ENCODE data around the gene SMARCC1. TPM values are rescaled to one million over a fixed set of nuclear protein-coding genes. Genes with fewer than 3 reads are reported as not detected.
A peak's percentile ranks its signal among the peaks of the same experiment; 100 is the strongest.

The SMARCC1 gene
- total RNA-seq, 2 experiments from 2014 or later = 74.2 to 76.2 TPM

- CTCF ChIA-PET = no interaction called here
Measured at GRCh38 chr3:47612879-47613278, 168.8 kb downstream of the SMARCC1 start.

GRCh38 chr3:47612178-47612577, 169.5 kb downstream of the SMARCC1 start:
- ChIA-PET POLR2A (no interaction called here), CTCF (no interaction called here)
- Histone ChIP-seq H3K4me1 (ENCODE audit: insufficient read depth, low read length) (no peaks in the 10 kb centered on the region), H3K4me3 (ENCODE audit: low read length) (no peak overlapping the region), H3K27ac (ENCODE audit: low read depth in 1 of 2, low read length in 2 of 2) (no peak overlapping the region), H3K27me3 (ENCODE audit: control insufficient read depth in 1 of 2, insufficient read depth in 2 of 2, low read length in 2 of 2) (no peaks in the 10 kb centered on the region), H3K36me3 (ENCODE audit: insufficient read depth, low read length) (peaks cover 68% of the 10 kb centered on the region), H3K9me3 (ENCODE audit: control insufficient read depth in 1 of 2, insufficient read depth in 1 of 2, low read length in 2 of 2) (no peaks in the 10 kb centered on the region)
- Mint-ChIP-seq H3K4me1 (ENCODE audit: low read depth) (no peaks in the 10 kb centered on the region), H3K36me3 (ENCODE audit: low read depth) (peaks cover 63% of the 10 kb centered on the region), H3K9me3 (no peaks in the 10 kb centered on the region), H3K27me3 (no peaks in the 10 kb centered on the region), H3K4me3 (no peak overlapping the region), H3K27ac (peak overlapping the region; percentile 50)
- DNase-seq = no peak
- no peak for ATAC-seq (ENCODE audit: poor library complexity)
- no peak for TF ChIP-seq CTCF (IDR thresholded peaks at IDR 0.05)
- intact Hi-C loops (cut with DNase I, micrococcal nuclease) = no loop called here

More at GRCh38 chr3:47612879-47613278, 168.8 kb downstream of the SMARCC1 start:
- H3K4me3 ChIP-seq (ENCODE audit: low read length) = no peak overlapping the region
- no peak overlapping the region for H3K4me3 Mint-ChIP-seq
- intact Hi-C loops (cut with DNase I, micrococcal nuclease) = no loop called here
- no peaks in the 10 kb centered on the region for H3K9me3 Mint-ChIP-seq
- peaks cover 64% of the 10 kb centered on the region for H3K36me3 Mint-ChIP-seq (ENCODE audit: low read depth)
- ATAC-seq (ENCODE audit: poor library complexity) = no peak
- no peaks in the 10 kb centered on the region for H3K27me3 ChIP-seq (ENCODE audit: control insufficient read depth in 1 of 2, insufficient read depth in 2 of 2, low read length in 2 of 2)
- no peaks in the 10 kb centered on the region for H3K4me1 ChIP-seq (ENCODE audit: insufficient read depth, low read length)
- DNase-seq = no peak
- POLR2A ChIA-PET = no interaction called here
- H3K36me3 ChIP-seq (ENCODE audit: insufficient read depth, low read length) = peaks cover 68% of the 10 kb centered on the region
- H3K27ac ChIP-seq (ENCODE audit: low read depth in 1 of 2, low read length in 2 of 2) = no peak overlapping the region
- TF ChIP-seq CTCF (IDR thresholded peaks at IDR 0.05) = no peak
- H3K9me3 ChIP-seq (ENCODE audit: control insufficient read depth in 1 of 2, insufficient read depth in 1 of 2, low read length in 2 of 2) = no peaks in the 10 kb centered on the region
- H3K27ac Mint-ChIP-seq = peak overlapping the region; percentile 49
- no peaks in the 10 kb centered on the region for H3K4me1 Mint-ChIP-seq (ENCODE audit: low read depth)
- H3K27me3 Mint-ChIP-seq = no peaks in the 10 kb centered on the region

GRCh38 chr3:47611576-47611975, 170.1 kb downstream of the SMARCC1 start:
- Histone ChIP-seq H3K27me3 (ENCODE audit: control insufficient read depth in 1 of 2, insufficient read depth in 2 of 2, low read length in 2 of 2) (no peaks in the 10 kb centered on the region), H3K9me3 (ENCODE audit: control insufficient read depth in 1 of 2, insufficient read depth in 1 of 2, low read length in 2 of 2) (no peaks in the 10 kb centered on the region), H3K27ac (ENCODE audit: low read depth in 1 of 2, low read length in 2 of 2) (no peak overlapping the region), H3K4me3 (ENCODE audit: low read length) (no peak overlapping the region), H3K36me3 (ENCODE audit: insufficient read depth, low read length) (peaks cover 70% of the 10 kb centered on the region), H3K4me1 (ENCODE audit: insufficient read depth, low read length) (no peaks in the 10 kb centered on the region)
- TF ChIP-seq CTCF (IDR thresholded peaks at IDR 0.05) = no peak
- no peak for ATAC-seq (ENCODE audit: poor library complexity)
- ChIA-PET POLR2A (no interaction called here), CTCF (no interaction called here)
- peaks cover 60% of the 10 kb centered on the region for H3K36me3 Mint-ChIP-seq (ENCODE audit: low read depth)
- intact Hi-C loops (cut with DNase I, micrococcal nuclease) = no loop called here
- no peak overlapping the region for H3K4me3 Mint-ChIP-seq
- H3K27ac Mint-ChIP-seq = peak overlapping the region; percentile 50
- no peaks in the 10 kb centered on the region for H3K27me3 Mint-ChIP-seq
- no peaks in the 10 kb centered on the region for H3K4me1 Mint-ChIP-seq (ENCODE audit: low read depth)
- no peaks in the 10 kb centered on the region for H3K9me3 Mint-ChIP-seq
- no peak for DNase-seq
